ENCODE measurements around the gene BMPR1A.
A peak's percentile ranks its signal among the peaks of the same experiment; 100 is the strongest.
"Not testable (repeated sequence)": the region's sequence is repeated elsewhere in the genome, so short reads cannot be mapped to it uniquely, and the experiment has no call there.

BMPR1A gene

DNA sequence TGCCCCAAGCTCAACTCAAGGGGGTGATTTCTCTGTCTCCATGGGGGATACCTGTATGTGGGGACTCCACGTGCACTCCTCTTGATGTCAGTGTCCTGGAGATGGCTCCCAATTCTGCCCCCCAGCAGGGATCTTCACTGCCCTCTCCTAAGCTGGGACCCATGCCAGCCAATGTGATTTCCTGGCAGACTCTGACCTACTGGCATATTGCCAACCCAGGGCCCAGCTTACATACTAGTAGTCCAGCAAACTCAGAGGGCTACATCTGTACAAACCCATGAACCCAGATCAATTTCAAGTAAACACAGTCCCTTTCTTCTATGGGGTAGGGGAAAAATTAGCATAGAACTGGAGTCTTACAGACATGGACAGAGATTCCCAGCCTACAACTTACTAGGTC is 26.2 kb upstream of the BMPR1A start:
- DNase-seq (ENCODE audit: low spot score) = peak; percentile 45

DNA sequence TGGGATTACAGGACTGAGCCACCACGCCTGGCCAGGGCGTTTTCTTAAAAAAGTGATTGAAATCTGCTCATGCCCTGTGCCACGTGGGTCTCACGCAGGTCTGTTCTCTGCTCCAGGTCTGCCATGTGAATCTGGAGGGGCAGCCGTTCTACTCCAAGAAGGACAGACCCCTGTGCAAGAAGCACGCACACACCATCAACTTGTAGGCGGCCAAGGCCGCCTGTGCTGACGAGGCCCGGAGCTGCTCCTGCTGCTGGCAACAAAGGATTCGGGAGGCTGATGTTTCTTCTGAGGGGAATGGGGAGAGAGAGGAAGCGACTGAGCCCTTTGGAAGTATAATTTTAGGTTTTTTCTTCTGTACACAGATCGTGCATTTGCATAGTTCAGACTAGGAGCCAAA is 23.6 kb upstream of the BMPR1A start:
- no peak for DNase-seq (ENCODE audit: low spot score)

DNA sequence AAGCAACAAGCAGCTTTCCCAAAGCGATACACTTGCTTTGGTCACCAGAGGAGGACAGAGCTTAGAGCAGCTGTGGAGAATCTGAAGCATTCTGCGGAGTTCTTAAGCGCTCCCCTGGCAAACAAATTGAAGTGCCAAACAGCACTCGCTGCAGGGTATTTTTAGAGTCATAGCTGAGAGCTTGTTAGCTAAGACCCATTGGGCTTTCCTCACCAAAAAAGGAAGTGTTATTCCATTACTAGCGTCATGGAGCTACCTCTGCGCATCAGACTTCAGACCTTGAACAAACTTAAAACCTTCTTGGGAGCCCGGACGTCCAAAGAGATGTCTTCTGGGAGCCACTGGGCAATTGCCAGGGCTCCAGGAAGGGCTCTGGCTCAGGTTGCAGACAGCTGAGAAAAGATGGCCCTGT is 23.2 kb upstream of the BMPR1A start:
- DNase-seq (ENCODE audit: low spot score) = peak; percentile 35

DNA sequence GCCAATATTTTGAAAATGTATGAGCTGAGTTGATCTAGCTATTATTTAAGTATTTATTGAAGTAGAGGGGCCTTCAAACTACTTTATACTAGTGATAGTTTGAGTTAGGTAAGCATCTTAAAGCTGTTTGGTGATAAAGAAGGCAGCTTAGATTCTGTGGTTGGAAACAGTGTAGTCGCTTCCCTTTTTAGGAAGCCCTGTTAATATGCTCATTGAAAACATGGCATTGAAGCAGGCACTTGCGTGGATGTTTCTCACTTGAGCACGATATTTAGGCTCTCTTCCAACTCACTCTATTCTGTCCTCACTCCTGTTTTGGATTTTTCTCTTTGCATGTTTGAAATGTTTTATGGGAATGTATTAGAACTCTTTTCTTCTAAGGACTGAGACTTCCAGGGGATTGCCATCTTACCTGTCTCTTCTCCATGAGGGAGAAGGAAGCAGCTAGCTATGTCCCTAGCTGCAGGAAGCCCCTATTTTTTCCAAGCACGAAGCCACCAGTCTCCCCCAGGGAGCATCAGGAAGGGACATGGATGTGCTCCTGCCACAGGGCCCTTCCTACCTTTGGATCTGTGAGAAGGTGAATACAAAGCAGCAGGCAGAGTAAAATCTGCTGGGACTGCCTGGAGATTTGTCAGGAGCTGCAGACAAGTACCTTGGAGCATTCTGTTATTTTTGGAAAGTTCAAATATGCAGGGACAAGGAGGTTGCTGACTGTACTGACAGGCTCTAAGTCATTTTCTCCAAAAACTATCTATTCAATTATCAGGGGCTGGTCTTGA is 22.0 kb upstream of the BMPR1A start:
- DNase-seq (ENCODE audit: low spot score) = no peak

DNA sequence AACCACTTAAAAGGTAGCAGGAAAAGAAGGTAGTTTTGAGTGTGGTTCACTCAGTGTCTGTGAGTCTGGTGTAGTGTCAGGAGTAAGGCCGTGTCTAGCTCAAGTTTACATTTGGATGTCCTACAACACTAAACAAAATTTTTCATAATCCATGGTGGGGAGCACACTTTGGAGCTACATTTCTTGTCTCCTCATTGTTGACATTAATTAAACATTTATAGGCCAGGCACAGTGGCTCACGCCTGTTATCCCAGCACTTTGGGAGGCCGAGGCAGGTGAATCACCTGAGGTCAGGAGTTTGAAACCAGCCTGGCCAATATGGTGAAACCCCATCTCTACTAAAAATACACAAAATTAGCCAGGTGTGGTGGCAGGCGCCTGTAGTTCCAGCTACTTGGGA is 21.1 kb upstream of the BMPR1A start:
- not testable (repeated sequence) for DNase-seq (ENCODE audit: low spot score)

DNA sequence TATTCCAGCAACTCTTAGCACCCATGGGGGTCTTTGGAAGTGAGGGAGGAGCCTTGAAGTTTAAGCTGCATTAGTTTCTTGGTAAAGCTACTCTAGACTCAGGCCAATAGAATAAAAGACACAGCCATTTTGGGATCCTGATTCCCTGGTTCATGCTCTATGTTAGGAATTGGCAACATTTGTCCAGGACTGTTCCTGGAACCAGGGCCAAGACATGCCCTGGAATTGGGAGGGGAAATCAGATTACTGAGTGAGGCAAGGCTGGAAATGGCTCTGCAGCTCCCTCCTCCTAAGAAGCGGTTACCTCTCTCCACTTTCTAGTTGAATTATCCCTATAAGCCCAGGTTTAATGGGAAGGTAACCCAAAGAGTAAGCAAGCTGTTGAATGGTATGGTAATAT is 14.2 kb upstream of the BMPR1A start:
- DNase-seq (ENCODE audit: low spot score) = no peak

DNA sequence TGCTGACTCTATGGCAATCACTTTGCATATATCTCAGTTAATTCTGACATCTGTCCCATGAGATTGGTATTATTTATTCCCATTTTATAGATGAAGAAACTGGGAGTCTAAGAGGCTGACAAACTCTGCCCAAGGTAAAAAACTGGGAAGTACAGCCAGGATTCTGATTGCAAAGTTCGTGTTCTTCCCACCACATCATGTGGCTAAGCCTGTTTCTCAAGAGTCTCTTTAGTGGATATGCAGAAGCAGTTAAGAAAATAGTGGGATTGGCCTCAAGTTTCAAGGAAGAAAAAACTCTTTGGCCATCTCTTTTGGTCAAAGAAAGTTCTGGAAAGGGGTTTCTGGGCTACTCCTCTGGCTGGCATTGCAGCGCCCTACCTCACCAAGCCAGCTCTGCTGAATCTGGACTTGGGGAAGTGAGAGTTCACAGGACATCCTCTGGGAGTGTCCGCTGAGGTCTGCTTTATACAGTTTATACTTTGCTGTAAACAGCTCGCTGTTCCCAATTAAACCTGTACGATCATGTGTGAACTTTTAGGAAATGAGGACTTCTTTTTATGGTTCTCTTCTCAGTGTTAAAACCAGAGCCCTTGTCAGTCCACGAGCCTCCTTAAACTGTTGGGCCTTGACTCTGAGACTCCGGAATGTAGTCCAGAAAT is 12.2 kb upstream of the BMPR1A start:
- DNase-seq (ENCODE audit: low spot score) = no peak

DNA sequence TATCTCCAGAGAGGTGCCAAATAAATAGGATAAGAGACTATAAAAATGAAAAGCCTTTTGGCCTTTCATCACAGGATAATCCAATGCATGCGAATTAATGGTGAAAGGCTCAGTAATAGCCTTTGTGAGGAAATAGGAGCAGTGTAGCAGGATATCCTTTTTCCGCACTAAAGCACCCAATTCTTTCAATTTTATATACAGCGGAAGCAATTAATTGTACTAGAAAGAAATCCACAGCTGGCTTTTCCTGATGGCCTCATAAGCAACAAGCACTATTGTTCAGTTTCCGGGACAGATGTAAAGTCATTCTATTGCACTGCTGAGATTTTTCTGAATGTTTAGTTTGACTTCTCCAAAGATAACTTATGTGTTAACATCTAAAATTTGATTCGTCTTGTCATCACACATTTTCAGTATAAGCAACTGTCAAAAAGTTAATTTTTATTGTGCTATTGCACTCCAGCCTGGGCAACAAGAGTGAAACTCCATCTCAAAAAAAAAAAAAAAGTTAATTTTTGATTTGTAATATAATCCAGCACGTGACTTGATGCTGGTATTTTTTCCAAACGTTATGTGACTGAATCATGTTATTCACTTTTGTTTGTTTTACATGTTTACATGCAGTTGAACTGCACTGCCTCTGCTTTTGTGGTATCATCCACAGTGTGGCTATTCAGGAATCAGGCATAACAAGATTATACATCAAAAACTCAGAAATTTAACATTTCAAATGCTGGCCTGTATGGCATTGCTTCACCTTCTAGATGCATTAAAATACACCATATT is 8.4 kb upstream of the BMPR1A start:
- no peak for DNase-seq (ENCODE audit: low spot score)

DNA sequence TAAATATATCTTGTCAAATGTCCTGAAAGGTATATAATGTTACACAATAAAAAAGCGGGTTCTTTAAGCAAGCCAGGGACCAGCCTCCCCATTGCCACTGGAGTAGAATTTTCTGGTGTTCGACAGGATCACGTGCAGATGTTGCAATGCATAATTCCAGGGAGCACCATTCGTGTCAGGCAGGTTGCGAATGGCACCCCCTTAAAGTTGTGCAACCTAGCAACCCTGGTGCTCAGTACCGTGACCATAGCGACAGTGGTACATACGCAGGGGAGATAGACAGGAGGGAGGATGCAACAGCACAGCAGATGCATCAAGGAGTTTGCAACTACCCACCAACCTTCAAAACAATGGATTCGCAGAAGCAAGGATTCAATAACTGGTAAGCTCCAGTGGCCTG is 6.6 kb upstream of the BMPR1A start:
- DNase-seq (ENCODE audit: low spot score) = peak; percentile 50

DNA sequence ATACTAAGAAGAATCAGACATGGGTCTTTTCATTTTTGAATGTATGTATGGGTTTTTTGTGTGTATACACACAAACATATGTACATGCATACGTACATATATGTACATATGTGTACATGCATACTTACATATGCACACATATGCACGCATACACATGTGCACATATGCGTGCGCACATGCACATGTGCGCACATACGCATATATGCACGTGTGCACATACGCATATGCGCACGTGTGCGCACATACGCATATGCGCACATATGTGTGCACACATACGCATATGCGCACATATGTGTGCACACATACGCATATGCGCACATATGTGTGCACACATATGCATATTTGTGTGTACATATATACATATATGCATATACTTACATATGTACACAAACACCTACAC is 4.9 kb upstream of the BMPR1A start:
- no peak for DNase-seq (ENCODE audit: low spot score)

DNA sequence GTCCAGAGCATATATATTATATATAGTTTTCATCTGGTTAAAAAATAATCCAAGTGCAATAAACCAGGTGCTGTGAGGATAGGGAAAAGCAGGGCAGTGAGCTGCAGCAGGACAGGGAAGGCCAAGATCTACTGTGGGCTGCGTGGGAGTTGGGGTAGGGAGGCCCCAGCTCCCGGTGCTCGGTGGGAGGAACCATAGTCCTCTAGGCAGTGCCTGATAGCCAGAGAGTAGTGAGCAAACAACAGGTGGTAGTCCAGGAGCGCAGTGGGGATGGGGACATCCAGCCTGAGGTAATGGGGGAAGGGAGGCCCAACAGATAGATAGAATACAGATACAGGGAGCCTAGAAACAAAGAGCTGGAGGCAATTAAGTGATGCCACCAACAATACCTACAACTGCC is 4.1 kb upstream of the BMPR1A start:
- no peak for DNase-seq (ENCODE audit: low spot score)

DNA sequence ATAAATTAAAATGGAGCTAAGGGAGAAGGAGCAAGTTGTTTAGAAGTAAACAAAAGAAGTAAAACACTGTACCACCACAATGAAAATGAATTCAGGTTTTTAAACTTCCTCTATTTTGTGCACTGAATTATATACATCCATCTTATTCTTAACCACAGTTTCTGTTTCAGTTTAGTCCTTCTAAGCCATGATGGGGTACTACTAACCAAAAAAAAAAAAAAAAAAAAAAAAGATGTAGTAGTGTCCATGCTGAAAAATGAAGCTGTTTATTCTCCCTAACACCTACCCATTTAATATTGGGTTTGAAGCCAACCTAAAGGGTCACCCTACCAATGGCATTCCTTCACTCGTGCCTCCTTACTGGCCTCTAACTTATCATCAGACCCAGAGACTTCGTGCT is 3.4 kb upstream of the BMPR1A start:
- DNase-seq (ENCODE audit: low spot score) = no peak

DNA sequence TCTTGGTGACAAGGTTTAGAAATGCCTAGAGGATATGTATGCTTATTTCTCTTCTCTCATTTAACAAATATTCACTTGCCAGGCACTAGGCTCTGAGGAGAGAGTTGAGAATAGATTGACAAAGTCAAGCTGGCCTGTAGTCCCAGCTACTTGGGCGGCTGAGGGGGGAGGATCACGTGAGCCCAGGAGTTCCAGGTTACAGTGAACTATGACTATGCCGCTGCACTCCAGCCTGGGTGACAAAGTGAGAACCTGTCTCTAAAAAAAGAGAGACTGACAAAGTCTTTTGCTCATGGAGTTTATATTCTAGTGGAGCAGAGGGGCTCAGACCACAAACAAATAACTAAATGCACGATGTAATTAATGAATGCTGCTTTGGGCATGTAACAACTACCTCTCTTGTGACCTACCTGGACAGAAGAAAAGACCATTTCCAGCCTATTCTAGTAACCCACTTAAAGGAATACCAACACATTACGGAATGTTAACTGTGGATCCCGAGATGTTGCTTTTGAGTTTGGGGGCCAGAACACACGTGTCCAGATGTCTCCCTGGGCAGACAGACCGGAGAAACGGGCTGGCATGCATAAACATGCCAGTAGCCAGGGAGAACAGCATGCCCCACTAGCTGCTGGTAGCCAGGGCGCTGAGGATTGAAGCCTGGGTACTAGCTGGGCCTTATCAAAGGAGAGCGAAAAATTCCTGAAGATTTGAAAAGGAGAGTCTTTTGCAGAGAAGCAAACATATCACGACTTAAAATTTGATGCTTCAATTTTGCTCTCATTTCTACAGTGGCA is 2.6 kb upstream of the BMPR1A start:
- no peak for DNase-seq (ENCODE audit: low spot score)

DNA sequence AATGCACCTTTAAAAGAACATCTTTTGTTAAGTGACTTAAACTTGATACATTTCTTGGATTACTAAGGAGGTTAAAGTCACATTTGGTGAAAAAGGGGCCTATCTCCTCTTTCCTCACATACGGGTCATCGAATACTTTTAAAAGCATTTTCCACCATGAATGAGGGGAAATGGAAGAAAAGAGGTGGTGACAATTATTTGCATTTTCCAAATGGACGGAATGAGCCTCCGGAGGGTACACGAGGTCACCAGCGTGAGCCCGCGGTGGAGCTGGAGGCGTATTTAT is 1.0 kb upstream of the BMPR1A start:
- DNase-seq (ENCODE audit: low spot score) = no peak

DNA sequence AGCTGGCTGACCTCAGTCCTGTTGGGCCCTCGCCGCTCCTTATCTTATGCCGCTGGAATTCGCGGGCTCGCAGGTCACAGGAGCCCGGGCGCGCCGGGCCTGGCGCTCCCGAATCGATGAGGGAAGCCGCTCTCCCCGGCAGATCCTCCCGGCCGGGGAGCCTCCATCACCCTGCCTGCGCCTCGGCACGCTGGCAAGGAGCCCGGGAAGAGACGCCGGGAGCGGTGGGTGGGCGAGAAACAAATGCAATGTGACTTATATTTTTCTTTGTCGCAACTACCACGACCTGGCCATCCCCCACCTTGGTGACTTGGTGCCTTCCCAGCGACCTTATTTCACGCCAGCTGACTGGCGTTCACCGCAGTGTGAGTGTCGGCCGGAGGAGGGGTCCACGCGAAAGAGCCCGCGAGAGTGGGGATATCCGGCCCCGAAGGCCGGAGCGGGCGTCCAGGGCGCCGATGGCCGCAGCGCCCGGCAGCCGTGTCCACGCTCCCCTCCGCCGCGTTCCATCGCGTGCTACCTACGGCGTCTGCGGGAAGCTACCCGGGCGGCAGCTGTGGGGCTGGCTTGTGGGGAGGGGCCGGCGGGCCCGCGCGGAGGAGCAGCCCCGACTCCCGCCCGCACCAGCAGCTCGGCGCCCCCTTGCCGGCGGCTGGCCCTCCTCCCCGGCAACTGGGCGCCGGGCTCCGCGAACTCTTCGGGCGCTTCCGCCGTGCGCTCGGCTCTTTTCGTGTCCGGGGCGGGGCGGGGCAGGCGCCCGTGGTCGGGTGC is 494 bp upstream of the BMPR1A start:
- peak; percentile 88 for DNase-seq (ENCODE audit: low spot score)

DNA sequence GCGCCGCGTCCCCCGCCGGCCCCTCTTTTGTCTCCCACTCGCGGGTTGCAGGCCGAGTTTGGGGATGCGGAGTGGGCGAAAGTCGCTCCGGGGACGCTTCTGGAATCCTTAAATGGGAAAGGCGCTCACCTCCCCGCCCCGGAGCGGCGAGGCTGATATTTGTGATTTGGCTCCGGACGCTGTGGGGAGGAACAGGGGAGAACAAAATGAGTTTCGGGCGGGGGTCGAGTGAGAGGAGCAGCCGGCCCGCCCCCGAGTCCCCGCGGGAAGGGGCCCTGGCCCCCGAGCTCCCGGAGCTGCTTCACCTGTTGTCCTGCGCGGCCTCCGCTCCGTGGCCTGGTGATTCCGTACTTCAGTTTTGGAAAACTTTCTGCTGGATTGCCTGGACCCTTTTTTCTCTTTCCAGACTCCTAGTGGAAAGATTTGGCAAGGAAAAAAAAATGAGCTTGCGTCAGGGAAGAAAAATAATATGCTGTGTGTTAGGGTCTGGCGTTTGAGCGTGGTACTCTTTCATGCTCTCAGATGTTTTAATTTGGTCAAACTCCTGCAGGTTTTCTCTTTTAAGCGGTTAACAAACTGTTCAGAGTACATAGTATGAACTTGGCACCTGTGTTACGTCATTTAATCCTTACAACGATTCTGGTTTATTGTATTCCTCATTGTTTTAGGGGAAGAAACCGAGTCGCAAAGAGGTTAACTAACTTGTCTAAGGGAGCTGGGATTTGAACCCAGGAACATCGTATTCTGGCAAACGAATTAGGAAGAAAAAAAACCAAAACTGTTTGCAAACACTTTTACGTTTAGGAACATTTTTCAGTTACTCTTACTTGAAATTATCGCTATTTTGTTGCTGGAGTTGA is 924 bp downstream of the BMPR1A start:
- no peak for DNase-seq (ENCODE audit: low spot score)

DNA sequence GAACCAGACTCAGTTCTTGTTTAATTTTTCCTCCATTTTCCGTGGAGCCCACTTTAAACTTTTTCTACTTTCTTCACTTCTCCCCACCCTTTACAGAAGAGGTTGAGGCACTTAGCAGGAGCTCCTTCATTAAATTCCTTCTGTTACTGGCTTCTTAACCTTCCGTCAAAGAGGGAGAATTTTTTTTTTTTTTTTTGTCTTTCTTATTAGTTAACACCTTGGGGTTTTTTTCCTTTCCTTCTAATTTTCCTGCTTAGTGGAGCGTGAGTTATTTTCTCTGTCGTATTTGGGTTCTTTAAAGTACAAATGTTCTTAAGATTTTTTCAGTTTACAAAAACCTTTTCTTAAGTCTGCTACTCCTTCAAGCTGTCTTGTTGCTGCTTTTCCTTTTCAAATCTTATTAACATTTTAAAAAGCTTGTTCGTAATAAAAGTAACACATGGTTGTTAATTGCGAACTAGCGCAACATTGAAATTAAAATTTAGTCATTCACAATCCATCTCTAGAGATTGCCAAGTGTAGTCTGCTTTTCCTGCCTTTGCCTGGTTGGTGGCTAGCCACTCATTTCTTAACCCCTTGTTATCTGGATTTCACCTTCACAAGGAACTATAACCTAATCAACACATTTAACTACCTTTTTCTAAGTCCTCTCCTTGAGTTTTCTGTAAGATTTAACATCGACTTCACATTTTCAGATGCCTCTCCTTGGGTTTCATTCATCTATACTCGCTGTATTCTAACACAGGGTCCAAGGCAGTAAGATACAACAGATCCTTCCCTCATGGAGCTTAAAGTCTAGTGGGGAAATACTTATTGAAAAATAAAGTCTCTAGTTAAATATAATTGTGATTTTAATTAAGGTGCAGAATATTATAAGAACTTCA is 2.0 kb downstream of the BMPR1A start:
- DNase-seq (ENCODE audit: low spot score) = no peak

DNA sequence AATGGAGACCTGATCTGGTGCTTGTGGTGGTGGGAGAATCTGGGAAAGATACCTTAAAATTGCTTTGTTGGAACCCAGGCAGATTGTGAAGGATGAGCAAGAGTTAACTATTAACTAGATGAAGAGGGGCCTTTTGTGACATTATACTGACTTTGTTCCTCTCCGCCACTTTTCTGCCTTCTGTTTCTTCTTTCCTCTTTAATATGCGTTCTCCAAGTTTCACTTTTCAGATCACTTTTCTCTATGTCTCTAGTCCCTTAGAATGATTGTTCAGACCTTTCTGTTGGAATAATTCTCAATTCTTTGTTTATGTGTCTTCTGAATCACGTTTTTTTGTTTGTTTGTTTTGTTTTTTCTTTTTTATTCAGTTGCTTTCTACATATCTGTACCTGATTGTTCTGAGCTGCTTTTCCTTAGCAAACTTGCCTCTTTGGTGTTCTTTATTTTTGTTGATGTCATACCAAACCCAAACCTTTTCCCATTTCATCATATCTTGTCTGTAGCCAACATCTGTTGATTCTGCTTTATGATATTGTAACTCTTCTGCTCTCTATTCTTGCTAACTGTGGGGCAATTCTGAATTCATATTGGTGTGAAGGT is 2.8 kb downstream of the BMPR1A start:
- no peak for DNase-seq (ENCODE audit: low spot score)

DNA sequence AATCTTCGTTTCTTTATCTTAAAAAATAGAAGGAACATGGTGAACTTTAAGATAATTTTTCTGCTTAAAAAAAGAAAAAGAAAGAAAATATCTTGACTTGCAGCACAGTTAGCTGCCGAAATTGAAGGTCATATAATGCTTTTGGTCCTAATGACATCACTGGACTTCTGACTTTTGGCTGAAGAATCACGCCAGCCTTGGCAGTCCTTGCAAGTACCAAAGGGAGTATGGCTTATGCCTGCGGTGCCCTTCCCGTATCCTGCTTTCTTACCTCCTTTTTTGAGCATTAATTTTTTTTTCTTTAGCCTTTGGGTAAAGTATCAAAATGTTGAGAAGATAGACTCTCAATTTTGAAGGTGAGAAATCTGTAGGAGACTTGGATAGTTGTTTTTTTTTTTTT is 7.0 kb downstream of the BMPR1A start:
- no peak for DNase-seq (ENCODE audit: low spot score)
